NOMO-1 treated with dmso at 0.1 percent for 144 hours (cell line): ENCODE results near the gene PCDHGA9.
A peak's percentile ranks its signal among the peaks of the same experiment; 100 is the strongest.
"Not testable (repeated sequence)": the region's sequence is repeated elsewhere in the genome, so short reads cannot be mapped to it uniquely, and the experiment has no call there.

ENCODE experiments used
- DNase-seq: peaks from one replicate; lab custom pipeline; 2025; ENCODE audit not compliant: unreplicated experiment; lab: John Stamatoyannopoulos, UW

Gene PCDHGA9

GRCh38 chr5:141383345-141383744 lies 19.2 kb upstream of the PCDHGA9 start:
- DNase-seq: no peak

DNA sequence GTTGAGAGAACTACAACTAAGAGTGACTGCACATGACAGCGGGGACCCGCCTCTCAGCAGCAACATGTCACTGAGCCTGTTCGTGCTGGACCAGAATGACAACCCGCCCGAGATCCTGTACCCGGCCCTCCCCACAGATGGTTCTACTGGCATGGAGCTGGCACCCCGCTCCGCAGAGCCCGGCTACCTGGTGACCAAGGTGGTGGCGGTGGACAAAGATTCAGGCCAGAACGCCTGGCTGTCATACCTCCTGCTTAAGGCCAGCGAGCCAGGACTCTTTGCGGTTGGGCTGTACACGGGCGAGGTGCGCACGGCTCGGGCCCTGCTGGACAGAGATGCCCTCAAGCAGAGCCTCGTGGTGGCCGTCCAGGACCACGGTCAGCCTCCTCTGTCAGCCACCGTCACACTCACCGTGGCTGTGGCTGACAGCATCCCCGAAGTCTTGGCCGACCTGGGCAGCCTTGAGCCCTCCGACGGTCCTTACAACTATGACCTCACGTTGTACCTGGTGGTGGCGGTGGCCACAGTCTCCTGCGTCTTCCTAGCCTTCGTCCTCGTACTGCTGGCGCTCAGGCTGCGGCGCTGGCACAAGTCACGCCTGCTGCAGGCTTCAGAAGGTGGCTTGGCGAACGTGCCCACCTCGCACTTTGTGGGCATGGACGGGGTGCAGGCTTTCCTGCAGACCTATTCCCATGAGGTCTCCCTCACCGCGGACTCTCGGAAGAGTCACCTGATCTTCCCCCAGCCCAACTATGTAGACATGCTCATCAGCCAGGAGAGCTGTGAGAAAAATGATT lies 17.9 kb upstream of the PCDHGA9 start:
- no peak for DNase-seq

DNA sequence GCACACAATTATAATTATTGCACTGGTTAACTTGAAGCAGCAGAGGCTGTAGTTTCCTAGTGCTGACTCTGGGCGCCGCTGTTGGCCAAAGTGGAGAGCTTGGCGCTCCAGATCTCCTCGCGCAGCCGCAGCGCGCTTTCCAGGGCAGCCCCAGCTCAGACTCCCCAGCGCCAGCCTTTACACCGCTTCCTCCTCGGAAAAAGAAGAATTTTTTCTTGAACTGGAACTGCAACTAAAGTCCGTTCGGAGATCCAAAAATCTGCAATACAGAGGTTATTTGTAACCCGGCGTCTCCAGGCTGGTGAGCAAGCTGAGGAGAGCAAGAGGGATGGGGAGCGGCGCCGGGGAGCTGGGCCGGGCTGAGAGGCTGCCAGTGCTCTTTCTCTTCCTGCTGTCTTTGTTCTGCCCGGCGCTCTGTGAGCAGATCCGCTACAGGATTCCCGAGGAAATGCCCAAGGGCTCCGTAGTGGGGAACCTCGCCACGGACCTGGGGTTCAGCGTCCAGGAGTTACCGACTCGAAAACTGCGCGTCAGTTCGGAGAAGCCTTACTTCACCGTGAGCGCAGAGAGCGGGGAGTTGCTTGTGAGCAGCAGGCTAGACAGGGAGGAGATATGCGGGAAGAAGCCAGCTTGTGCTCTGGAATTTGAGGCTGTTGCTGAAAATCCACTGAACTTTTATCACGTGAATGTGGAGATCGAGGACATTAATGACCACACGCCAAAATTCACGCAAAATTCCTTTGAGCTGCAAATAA lies 14.8 kb upstream of the PCDHGA9 start, which contains the start of gene PCDHGB4:
PCDHGB4 (plus strand) TSS at position 142 of the 755 bp plus-strand sequence; CDS start at position 329, 187 bp downstream.
- not testable (repeated sequence) for DNase-seq

DNA sequence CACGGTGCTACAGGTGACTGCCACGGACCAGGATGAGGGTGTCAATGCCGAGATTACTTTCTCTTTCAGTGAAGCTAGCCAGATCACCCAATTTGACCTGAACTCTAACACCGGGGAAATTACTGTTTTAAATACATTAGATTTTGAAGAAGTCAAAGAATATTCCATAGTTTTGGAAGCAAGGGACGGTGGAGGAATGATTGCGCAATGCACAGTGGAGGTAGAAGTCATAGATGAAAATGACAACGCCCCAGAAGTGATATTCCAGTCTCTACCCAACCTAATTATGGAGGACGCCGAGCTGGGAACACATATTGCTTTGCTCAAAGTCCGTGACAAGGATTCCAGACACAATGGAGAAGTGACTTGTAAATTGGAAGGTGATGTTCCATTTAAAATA lies 13.9 kb upstream of the PCDHGA9 start:
- DNase-seq: no peak

GRCh38 chr5:141389153-141390042 lies 13.2 kb upstream of the PCDHGA9 start:
- DNase-seq: no peak

DNA sequence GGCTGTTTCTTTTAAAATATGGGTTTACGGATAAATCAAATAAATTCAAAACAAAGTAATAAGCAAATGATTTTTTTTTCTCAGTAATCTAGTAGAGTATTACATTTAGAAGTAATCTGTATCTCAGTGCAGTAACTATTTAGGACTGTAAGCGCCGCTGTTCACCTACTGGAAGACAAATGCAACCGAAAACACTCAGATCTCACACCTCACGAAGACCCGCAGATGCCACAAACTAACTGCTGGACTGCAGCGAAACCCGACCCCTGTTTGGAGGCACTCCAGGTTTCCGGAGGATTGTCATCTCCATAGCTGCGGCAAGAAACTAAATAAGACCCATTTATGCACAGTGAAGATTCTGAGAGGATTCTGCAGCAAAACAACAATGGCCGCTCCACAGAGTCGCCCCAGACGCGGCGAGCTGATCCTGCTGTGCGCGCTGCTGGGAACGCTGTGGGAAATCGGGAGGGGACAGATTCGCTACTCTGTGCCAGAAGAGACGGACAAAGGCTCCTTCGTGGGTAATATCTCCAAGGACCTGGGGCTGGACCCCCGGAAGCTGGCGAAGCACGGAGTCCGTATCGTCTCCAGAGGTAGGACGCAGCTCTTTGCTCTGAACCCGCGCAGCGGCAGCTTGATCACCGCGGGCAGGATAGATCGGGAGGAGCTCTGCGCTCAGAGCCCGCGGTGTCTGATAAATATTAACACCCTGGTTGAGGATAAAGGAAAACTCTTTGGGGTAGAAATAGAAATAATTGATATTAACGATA lies 10.0 kb upstream of the PCDHGA9 start, which contains the start of gene PCDHGA8:
PCDHGA8 (plus strand) TSS at position 205 of the 770 bp plus-strand sequence; CDS start at position 386, 181 bp downstream.
- DNase-seq: no peak

GRCh38 chr5:141393267-141393666 lies 9.3 kb upstream of the PCDHGA9 start:
- DNase-seq: no peak

GRCh38 chr5:141394401-141395187 lies 8.0 kb upstream of the PCDHGA9 start:
- not testable (repeated sequence) for DNase-seq

DNA sequence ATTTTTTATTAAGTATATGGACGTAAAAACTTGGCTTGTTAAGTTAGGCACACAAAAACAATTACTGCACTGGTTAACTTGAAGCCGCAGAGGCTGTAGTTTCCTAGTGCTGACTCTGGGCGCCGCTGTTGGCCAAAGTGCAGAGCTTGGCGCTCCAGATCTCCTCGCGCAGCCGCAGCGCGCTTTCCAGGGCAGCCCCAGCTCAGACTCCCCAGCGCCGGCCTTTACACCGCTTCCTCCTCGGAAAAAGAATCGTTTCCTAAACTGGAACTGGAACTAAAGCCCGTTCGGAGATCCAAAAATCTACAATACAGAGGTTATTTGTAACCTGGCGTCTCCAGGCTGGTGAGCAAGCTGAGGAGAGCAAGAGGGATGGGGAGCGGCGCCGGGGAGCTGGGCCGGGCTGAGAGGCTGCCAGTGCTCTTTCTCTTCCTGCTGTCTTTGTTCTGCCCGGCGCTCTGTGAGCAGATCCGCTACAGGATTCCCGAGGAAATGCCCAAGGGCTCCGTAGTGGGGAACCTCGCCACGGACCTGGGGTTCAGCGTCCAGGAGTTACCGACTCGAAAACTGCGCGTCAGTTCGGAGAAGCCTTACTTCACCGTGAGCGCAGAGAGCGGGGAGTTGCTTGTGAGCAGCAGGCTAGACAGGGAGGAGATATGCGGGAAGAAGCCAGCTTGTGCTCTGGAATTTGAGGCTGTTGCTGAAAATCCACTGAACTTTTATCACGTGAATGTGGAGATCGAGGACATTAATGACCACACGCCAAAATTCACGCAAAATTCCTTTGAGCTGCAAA lies 4.6 kb upstream of the PCDHGA9 start, which contains the start of gene PCDHGB5:
PCDHGB5 (plus strand) TSS at position 192 of the 796 bp plus-strand sequence; CDS start at position 373, 181 bp downstream.
- not testable (repeated sequence) for DNase-seq

DNA sequence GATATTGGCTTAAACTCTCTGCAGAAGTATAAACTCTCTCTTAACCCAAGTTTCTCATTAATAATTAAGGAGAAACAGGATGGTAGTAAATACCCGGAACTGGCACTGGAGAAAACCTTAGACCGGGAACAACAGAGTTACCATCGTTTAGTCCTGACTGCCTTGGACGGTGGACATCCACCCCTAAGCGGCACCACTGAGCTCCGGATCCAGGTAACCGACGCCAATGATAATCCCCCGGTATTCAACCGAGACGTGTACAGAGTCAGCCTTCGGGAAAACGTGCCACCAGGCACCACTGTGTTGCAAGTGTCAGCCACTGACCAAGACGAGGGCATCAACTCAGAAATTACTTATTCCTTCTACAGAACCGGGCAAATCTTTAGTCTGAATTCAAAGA lies 4.0 kb upstream of the PCDHGA9 start:
- DNase-seq: no peak

GRCh38 chr5:141399555-141400258 lies 2.9 kb upstream of the PCDHGA9 start:
- no peak for DNase-seq

GRCh38 chr5:141403387-141403786 lies 809 bp downstream of the PCDHGA9 start:
- DNase-seq: no peak

- DNase-seq: not testable (repeated sequence)
Observed at GRCh38 chr5:141407790-141408505, 5.4 kb downstream of the PCDHGA9 start, which contains the start of gene PCDHGB6. TSS of gene PCDHGB6 (plus strand) at chr5:141408021. CDS start at chr5:141408203, 182 bp downstream.

DNA sequence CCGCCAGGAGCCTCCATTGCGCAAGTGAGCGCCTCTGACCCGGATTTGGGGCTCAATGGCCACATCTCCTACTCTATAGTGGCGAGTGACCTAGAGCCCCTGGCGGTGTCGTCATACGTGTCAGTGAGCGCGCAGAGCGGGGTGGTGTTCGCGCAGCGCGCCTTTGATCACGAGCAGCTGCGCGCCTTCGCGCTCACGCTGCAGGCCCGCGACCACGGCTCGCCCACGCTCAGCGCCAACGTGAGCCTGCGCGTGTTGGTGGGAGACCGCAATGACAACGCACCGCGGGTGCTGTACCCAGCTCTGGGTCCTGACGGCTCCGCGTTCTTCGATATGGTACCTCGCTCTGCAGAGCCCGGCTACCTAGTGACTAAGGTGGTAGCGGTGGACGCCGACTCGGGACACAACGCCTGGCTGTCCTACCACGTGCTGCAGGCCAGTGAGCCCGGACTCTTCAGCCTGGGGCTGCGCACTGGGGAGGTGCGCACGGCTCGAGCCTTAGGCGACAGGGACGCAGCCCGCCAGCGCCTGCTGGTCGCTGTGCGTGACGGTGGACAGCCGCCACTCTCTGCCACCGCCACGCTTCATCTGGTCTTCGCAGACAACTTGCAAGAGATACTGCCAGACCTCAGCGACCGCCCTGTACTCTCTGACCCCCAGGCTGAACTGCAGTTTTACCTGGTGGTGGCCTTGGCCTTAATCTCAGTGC lies 7.2 kb downstream of the PCDHGA9 start:
- DNase-seq: no peak

DNA sequence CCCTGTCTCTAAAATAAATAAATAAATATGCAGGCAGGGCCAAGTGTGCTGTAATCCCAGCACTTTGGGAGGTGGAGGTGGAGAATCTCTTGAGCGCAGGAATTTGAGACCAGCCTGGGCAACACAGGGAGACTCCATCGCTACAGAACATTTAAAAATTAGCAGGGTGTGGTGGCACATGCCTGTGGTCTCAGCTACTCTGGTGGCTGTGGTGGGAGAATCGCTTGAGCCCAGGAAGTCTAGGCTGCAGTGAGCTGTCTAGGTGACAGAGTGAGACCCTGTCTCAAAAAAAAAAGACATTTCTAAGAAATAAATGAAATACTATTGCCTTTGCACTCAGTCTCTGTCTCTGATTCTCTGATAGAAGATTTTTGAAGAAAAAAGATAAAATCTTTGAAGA lies 9.0 kb downstream of the PCDHGA9 start:
- DNase-seq: no peak

DNA sequence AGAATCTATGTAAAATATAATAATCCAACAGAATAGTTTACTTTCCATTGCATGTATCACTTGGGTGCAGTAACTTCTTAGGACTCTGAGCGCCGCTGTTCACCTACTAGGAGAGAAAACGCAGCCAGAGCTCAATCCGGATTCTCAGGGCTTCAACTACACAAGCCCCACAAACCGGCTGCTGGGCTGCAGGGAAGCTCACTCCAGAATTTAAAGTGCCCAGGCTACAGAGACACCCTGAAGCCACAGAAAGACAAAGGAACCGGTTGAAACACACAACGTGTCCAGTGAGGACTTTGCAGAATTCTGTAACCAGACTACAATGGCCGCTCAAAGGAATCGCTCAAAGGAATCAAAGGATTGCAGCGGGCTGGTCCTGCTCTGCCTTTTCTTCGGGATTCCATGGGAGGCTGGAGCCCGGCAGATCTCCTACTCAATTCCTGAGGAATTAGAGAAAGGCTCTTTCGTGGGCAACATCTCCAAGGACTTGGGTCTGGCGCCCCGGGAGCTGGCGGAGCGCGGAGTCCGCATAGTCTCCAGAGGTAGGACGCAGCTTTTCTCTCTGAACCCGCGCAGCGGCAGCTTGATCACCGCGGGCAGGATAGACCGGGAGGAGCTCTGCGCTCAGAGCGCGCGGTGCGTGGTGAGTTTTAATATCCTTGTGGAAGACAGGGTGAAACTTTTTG lies 10.4 kb downstream of the PCDHGA9 start, which contains the start of gene PCDHGA10:
PCDHGA10 (plus strand) TSS at position 134 of the 686 bp plus-strand sequence; CDS start at position 323, 189 bp downstream.
- peak; percentile 30 for DNase-seq
